Left renal pelvis (tissue), 4 donors: ENCODE data around the gene IQSEC3. TPM values are rescaled to one million over a fixed set of nuclear protein-coding genes. Genes with fewer than 3 reads are reported as not detected.
"Not testable (repeated sequence)": the region's sequence is repeated elsewhere in the genome, so short reads cannot be mapped to it uniquely, and the experiment has no call there.

Experiments
- DNase-seq, 4 donors: peaks; one replicate each; pipeline ENCODE4 v3.0.0-alpha.2; 2013; ENCODE audit warnings: low read depth in 4 of 4, low spot score in 3 of 4
- polyA plus RNA-seq, 4 donors: library from polyadenylated mRNA; unstranded; fragments of 120-200 nt; gene quantifications; one replicate each; pipeline ENCODE4 v1.2.1, GENCODE V29; 2013; ENCODE audit not compliant: insufficient read length in 4 of 4

Gene IQSEC3
- polyA plus RNA-seq, 4 donors, result 6.4 to 10.5 (median 7.4) TPM

- DNase-seq, result not testable (repeated sequence)
Measured at GRCh38 chr12:51962-52361, 14.6 kb upstream of the IQSEC3 start.

GRCh38 chr12:52902-53734 lies 13.4 kb upstream of the IQSEC3 start:
- not testable (repeated sequence) for DNase-seq

- DNase-seq, result no peak
Measured at GRCh38 chr12:53735-54730, 12.5 kb upstream of the IQSEC3 start.

- no peak for DNase-seq
Measured at GRCh38 chr12:54750-55535, 11.6 kb upstream of the IQSEC3 start.

- DNase-seq, result no peak
Measured at GRCh38 chr12:56683-57346, 9.8 kb upstream of the IQSEC3 start.

GRCh38 chr12:57539-57938 lies 9.0 kb upstream of the IQSEC3 start:
- no peak for DNase-seq

GRCh38 chr12:58832-59231 lies 7.7 kb upstream of the IQSEC3 start:
- no peak for DNase-seq

GRCh38 chr12:61845-62244 lies 4.7 kb upstream of the IQSEC3 start:
- not testable (repeated sequence) for DNase-seq

- DNase-seq, result not testable (repeated sequence)
Measured at GRCh38 chr12:65491-66063, 990 bp upstream of the IQSEC3 start.

GRCh38 chr12:66782-67504 lies 376 bp downstream of the IQSEC3 start:
- DNase-seq, result peak in 3 of 4 donors; percentile 11 to 31 (median 18)

- not testable (repeated sequence) for DNase-seq
Measured at GRCh38 chr12:69677-70076, 3.1 kb downstream of the IQSEC3 start.

- not testable (repeated sequence) for DNase-seq
Measured at GRCh38 chr12:70541-70940, 4.0 kb downstream of the IQSEC3 start.

GRCh38 chr12:72018-72417 lies 5.5 kb downstream of the IQSEC3 start:
- not testable (repeated sequence) for DNase-seq

- DNase-seq, result not testable (repeated sequence)
Measured at GRCh38 chr12:74420-75190, 8.0 kb downstream of the IQSEC3 start.

GRCh38 chr12:75541-75940 lies 9.0 kb downstream of the IQSEC3 start:
- DNase-seq, result not testable (repeated sequence)

- DNase-seq, result not testable (repeated sequence)
Measured at GRCh38 chr12:76102-76501, 9.5 kb downstream of the IQSEC3 start.

GRCh38 chr12:76551-76950 lies 10.0 kb downstream of the IQSEC3 start:
- not testable (repeated sequence) for DNase-seq

- not testable (repeated sequence) for DNase-seq
Measured at GRCh38 chr12:77101-77719, 10.6 kb downstream of the IQSEC3 start.
